IPS-18c (cell line): ENCODE measurements around the gene HOOK2.
"Not testable (repeated sequence)": the region's sequence is repeated elsewhere in the genome, so short reads cannot be mapped to it uniquely, and the experiment has no call there.

Source experiments
- H3K4me3 ChIP-seq: 2 replicates; pipeline ENCODE4 v1.7.0; 2013; ENCODE audit warnings: low read depth, mild to moderate bottlenecking, low read length, moderate library complexity; ENCODE audit not compliant: insufficient read depth
- H3K9me3 ChIP-seq: one replicate; pipeline ENCODE4 v1.6.1; 2013; ENCODE audit warnings: mild to moderate bottlenecking, low read length, moderate library complexity; ENCODE audit not compliant: control insufficient read depth, insufficient read depth

The HOOK2 gene

DNA sequence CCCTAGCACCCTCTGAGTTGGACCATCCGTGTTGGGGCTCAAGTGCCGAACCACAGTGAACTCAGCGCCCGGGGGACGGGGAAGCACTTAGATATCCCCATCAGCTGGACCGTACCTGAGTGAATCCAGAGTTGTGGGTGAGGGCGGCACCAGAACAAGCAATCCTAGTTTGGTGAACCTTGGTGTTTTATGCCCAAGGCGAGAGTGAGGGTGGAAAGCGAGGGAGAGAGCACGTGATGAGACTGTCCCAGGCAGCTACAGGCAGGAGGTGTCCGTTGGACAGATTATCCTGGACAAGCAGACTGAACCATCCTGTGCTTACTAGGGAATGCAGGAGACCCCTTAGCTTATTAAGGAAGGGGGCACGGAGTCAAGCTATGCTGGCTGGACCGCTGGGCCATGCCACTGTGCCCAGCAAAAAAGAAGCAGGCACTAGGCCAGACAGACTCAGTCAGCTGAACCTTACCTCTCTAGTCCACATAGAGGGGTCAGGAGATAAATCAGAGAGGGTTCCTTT, 37.5 kb downstream of the HOOK2 start:
- Histone ChIP-seq H3K9me3 (no peaks in the 10 kb centered on the region), H3K4me3 (peak overlapping the region; percentile 79)

DNA sequence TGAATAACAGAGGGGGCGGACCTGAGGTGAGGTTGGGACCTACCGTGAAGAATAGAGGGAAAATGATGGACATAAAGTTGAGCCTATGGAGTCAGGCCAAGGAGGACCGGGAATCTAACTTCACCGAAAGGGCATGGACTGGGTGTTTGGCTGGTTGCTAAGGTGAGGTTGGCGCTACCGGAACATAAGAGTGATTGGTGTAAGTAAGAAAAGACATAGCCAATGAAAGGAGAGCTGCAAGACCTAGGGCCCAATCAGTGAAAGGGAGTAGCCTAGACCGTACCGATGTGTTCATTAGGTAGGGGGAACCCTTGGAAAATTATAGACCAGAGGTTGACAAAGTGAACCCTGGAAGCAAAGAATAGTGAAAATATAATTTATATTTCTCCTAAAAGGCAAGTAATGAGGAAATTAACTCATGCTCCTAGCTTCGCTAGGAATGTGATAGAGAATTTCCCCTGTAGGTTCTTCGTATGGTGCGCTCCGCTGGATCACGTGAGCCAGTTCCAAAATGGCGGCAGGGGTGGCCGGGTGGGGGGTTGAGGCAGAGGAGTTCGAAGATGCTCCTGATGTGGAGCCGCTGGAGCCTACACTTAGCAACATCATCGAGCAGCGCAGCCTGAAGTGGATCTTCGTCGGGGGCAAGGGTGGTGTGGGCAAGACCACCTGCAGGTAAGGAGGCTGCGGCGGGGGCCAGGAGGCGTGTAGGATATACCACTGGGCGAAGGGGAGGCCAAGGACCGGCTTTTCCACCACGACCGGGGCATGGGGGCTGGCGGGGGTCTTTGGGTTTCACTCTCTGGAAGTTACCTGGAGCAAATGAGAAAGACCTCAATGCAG, 38.1 kb downstream of the HOOK2 start, which contains the start of gene GET3:
Gene GET3, plus strand, starts transcription at position 503 of the 840 bp plus-strand sequence. Its CDS starts 9 bp downstream, at position 512.
- H3K9me3 ChIP-seq = no peaks in the 10 kb centered on the region
- H3K4me3 ChIP-seq = peak within 1 kb of the TSS; percentile 79

DNA sequence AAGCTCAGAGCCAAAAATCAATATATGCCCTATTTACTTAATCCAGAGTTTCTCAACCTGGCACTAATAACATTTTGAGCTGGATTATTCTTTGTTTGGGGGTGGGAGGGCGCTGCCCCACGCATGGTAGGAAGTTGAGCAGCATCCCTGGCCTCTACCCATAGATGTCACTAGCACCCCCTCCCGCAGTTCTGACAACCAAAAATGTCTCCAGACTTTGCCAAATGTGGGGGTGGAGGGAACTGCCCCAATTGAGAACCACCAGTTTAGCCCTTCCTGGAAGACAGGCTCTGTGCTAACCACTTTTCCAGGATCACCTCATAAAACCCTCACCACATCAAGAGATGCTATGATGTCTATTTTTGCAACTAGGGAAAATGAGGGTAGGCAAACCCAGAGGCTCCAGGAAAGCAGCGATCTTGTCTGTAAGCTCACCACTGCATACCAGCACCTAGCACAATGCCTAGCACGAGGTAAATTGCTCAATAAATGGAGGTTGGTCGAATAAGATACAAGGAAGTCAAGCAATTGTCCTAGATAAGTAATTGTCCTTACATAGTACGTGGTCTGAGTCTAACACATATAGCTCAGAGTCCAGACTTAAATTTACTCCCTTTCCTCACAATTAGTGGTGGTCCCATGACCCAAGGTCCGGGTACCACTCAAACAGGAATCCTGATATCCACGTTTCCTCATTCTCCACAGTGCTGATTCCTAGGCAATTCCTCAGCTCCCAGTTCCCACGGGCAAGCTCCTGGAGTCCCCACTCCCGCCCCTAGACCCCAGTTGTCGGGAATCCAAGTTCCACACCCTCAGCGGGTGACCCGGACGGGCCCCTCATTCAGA, 41.8 kb downstream of the HOOK2 start:
- Histone ChIP-seq H3K9me3 (no peaks in the 10 kb centered on the region), H3K4me3 (peak overlapping the region; percentile 94)

DNA sequence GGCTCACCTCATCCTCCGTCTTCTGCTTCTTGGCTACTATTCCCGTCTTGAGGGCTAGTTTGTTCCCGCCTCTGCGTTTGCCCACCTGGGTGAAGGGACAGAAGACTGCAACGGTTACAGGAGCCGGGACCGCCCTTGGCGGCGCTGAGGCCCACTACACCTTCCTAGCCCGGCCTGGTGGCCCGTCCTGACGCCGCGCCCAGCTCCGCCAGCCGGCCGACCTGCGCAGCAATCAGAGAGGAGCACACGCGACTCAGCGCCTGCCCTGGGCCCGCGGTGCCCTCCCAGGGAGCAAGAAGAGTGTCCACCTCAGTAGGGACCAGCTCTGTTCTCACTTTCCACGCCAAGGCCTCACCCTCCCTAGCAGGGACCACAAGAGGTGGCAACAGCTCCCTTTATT, 44.0 kb downstream of the HOOK2 start:
- no peak overlapping the region for H3K4me3 ChIP-seq
- H3K9me3 ChIP-seq = no peaks in the 10 kb centered on the region

DNA sequence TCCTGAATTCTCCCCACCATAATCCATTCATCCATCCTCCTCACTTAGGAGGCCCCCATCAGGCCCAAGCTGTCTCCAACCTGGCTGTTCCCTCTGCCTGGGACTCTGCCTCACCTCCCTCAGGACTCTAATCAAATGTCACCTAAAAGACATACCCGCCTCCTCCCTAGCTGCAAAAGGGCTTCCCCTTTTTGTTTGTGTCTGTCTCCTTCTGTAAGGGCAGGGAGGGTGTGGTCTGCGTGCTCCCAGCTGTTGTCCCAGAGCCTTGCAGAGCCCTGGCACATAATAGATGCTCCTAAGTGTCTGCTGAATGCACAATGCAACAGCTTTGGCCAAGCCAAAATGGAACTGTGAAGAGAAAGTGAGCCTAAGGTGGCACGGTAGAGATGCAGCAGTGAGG, 45.3 kb downstream of the HOOK2 start:
- Histone ChIP-seq H3K4me3 (no peak overlapping the region), H3K9me3 (no peaks in the 10 kb centered on the region)

DNA sequence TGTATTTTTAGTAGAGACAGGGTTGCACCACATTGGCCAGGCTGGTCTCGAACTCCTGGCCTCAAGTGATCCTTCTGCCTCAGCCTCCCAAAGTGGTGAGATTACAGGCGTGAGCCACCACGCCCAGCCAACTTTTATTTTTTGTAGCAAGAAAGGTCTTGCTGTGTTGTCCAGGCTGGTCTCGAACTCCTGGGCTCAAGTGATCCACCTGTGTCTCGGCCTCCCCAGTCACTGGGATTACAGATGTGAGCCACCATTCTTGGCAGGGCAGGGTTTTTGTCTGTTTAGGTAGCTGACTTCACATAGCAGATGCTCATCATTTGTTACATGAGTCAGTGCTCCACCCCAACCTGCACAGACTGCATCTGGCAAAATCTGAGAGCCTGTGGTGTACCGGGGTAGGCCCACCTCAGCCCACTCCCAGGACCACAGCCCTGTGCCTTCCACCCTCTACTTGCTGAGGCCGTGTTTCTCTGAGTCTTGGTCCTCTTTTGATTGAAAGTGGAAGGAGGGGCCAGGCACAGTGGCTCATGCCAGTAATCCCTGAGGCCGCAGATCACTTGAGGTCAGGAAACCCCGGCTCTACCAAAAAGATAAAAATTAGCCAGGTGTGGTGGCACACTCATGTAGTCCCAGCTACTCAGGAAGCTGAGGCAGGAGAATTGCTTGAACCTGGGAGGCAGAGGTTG, 47.5 kb downstream of the HOOK2 start:
- Histone ChIP-seq H3K4me3 (no peak overlapping the region), H3K9me3 (no peaks in the 10 kb centered on the region)

DNA sequence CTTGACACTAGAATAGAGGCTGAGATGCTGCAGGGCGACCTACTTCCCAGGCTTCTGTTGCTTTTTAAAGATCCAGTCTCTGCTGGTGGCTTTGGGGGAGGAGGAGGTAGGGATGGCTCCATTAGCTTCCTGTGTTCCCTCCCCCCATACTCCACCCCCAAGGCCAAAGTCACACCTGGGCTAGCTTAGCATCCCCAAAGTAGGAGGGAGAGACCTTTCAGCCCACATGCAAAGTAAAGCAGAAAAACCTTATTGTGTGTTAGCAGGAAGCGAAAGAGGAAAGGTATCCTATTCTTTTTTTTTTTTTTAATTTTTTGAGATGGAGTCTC, 48.4 kb downstream of the HOOK2 start:
- no peak overlapping the region for H3K4me3 ChIP-seq
- H3K9me3 ChIP-seq = no peaks in the 10 kb centered on the region

DNA sequence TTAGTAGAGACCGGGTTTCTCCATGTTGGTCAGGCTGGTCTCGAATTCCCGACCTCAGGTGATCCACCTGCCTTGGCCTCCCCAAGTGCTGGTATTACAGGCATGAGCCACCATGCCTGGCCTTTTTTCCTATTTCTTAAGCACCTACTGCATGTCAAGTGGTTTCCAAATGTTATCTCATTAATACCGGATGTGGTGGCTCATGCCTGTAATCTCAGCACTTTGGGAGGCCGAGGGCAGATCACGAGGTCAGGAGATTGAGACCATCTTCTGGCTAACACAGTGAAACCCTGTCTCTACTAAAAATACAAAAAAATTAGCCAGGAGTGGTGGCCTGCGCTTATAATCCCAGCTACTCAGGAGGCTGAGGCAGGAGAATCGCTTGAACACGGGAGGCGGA, 49.7 kb downstream of the HOOK2 start:
- not testable (repeated sequence) for H3K4me3 ChIP-seq, H3K9me3 ChIP-seq

DNA sequence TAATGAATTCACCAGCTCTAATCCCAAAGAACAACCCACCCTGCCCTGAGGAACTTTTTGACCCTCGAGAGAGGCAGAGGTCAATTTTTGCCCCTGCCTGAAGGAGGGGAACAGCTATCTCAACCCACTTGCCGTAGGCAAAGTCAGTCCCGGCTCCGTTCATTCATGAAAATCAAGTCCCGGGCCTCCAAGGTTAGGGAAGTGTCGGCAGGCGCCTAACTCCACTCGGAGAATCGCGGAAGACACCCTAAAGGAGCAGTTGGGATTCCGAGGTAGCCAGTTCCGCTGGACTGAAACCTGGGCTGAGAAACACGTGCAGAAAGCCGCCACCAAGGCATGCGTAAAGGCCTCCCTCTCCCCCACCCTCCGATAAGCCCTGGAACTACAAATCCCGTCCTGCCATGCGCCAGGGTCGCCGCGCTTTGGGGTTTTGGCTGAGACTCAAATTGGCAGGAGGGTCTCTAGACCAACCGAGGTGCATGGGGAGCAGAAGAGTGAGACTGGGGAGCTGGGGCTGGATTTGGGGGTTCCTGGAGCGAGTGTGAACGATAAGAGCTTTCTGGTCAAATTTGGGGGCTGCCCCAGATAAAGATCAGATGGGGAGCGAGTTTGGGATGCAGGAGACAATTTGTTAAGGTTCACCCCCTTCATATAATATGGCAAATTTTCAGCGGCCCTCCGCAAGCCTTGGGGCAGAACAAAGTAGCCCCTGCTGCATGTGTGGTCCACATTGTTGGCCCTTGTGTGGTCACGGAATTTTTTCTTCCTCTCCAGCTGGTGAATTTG, 51.5 kb downstream of the HOOK2 start, which contains the start of gene TNPO2:
Gene TNPO2, minus strand, starts transcription at position 292 of the 786 bp plus-strand sequence. CDS start 2,955 bp downstream, outside the sequence.
- H3K9me3 ChIP-seq = peaks cover 2% of the 10 kb centered on the region
- H3K4me3 ChIP-seq = peak within 1 kb of the TSS; percentile 98

DNA sequence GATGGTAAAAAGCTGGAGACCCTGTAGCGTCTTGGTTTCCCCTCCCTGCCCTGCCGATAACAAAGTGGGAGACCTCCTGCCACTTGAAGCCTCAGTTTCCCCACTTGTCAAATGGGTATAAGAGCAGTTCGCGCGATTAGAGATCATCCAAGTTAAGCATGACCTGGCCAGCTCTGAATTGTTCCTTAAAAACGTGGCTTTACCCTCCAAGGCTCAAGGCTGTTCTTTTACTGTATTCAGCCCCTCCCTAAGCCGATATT, 52.0 kb downstream of the HOOK2 start:
- H3K9me3 ChIP-seq = peaks cover 2% of the 10 kb centered on the region
- peak overlapping the region; percentile 98 for H3K4me3 ChIP-seq

DNA sequence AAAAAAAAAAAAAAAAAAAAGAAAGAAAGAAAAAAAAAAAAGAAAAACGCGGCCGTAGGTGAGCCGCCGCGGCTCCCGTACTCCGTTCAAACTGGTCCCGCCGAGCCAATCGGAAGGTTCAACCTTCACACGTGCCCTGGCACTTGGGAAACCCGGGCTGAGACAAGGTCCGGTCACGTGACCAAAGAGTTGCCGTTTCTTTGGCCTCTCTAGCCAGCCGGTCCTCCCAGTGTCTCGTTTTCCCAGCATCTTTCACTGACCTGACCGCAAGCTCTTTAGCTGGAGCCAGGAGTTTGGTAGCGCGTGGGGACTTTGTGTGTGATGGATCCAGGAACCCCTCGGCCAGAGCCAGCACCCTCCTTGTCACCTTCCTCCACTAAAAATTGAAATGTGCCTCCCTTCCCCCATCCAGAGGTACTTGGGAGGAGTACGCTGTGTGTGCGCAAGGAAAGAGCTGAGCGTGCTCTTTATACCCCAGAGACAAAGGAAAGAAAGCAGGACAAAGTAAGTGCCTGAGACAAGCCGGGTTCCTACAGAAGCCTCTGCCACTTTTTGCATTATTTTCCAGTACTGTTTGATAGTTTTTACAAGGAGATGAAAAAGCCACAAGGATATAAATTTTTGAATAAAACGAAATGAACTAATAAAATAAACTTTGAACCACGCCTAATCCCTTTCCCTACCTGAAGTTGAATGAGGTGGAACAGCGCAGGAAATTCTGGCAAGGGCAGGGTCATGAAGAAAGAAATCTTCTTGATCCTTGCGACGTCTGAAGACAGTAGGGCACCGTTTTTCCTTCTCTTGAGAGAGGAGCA, 52.6 kb downstream of the HOOK2 start:
- peak overlapping the region; percentile 98 for H3K4me3 ChIP-seq
- H3K9me3 ChIP-seq = peaks cover 2% of the 10 kb centered on the region

DNA sequence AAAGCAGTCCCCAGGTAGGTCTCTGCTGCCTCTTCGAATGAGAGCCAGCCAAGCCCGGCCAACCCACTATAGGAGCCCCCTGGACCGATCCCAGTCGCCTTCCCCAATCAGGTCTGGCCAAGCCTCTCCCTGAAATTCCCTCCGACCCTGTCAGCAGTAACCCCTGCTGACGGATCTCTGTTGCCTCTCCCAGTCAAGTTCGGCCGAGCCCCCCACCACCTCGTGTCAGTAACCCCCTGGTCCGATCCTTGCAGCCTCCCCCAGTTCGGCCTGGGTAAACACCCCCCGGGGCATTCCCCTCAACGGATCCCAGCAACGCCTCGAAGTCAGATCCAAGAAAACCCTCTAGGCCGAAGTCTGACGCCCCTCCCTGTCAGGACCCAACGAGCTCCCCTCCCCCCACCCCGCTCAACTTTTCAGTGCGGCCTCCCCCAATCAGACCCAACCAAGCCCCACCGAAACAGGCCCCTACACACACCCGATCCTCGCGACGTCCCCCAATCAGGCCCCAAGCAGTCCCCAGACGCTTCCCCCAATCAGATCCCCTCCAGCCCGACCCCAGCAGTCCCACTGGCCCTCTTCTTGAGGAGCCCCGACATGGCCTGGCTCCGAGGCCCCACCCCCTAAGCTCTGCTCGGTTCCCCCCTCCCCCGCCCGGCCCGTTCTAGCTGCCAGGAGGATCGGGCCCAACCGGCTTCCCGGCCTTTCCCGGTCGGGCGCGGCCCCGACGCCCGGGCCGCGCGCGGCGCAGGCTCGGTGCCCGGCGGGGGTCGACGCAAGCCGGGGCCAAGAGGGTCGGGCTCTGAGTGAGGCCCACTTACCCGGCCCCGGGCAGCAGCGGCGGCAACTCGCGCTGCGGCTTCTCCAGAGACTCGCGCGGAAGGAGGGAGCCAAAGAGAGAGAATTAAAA, 53.4 kb downstream of the HOOK2 start:
- H3K4me3 ChIP-seq = peak overlapping the region; percentile 98

DNA sequence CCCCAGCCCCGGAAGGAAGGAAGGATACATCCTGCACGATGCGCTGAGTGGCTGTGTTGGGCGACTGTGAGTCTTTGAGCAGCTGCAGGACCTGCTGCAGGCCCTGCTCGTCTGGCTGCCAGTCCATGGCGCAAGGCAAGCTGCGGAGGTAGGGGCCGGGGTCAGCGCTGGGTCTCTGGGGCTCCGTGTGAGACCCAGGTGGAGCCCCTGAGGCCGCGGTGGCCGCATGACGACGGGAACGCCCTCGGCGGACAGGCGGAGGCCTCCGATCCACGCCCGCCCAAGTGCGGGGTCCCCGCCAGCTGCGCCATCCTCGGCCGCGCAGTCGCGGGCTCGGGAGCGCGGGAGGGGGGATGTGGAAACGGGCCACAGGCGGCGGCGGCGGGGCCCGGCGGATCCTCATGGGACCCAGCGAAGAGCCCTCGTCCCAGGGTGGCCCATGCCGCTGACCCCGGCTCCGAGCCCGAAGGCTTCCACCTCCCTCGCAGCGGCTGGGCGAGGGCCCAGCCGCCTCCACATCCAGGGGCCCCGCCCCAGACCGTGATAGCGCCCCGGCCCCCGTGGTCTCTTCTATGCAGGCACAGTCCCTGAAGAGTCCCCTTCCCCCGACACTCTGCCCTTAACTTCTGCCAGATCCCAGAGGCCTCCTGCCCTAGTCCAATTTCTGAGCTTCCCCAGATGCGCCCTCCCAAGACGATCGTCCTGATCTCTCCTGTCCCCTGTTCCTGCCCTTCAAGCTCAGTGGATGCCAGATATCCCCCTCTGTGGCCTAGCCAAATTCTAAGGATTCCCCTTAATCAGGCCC, 54.3 kb downstream of the HOOK2 start:
- Histone ChIP-seq H3K4me3 (peak overlapping the region; percentile 98), H3K9me3 (peaks cover 2% of the 10 kb centered on the region)

More for the DNA sequence above, 53.4 kb downstream of the HOOK2 start:
- peaks cover 2% of the 10 kb centered on the region for H3K9me3 ChIP-seq

DNA sequence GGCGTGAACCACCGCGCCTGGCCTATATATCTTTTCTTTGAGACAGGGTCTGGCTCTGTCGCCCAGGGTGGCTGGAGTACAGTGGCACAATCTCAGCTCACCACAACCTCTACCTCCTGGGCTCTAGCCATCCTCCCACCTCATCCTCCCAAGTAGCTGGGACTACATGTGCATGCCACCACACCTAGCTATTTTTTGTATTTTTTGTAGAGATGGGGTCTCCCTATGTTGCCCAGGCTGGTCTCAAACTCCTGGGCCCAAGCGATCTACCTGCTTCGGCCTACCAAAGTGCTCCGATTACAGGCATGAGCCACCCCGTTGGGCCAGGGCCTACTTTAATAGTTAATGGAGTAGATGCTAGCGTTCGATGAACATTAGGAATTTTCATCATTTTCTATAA, 55.1 kb downstream of the HOOK2 start:
- peak overlapping the region; percentile 98 for H3K4me3 ChIP-seq
- H3K9me3 ChIP-seq = peaks cover 2% of the 10 kb centered on the region

DNA sequence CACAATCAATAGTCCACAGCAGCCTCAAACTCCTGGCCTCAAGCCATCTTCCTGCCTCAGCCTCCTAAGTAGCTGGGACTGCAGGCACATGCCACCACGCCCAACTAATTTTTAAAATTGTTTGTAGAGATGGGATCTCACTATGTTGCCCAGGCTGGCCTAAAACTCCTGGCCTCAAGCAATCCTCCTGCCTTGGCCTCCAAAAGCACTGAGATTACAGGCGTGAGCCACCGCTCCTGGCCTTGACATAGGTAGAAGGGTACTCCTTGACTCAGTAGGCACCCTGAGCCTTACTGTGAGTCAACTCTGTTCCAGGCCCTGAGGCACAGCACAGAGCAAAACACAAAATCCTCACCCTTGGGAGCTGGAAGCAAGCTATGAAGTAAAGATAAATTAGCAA, 59.4 kb downstream of the HOOK2 start:
- Histone ChIP-seq H3K4me3 (no peak overlapping the region), H3K9me3 (peaks cover 2% of the 10 kb centered on the region)
